DMS79 treated with DMSO at 0.1 percent for 48 hours (cell line): ENCODE results near the gene CCPG1.
"Not testable (repeated sequence)": the region's sequence is repeated elsewhere in the genome, so short reads cannot be mapped to it uniquely, and the experiment has no call there.

Experiments used
- DNase-seq: peaks from one replicate; lab custom pipeline; 2025; lab: John Stamatoyannopoulos, UW

The CCPG1 gene

GRCh38 chr15:55408012-55408928 is at the start of gene CCPG1, which contains the start of gene PIERCE2:
TSS of gene CCPG1 (minus strand) at chr15:55408359. CDS start at chr15:55389424, 18,935 bp downstream.
TSS of gene PIERCE2 (plus strand) at chr15:55408495. CDS start at chr15:55408769, 274 bp downstream.
- peak; percentile 72 for DNase-seq

DNA sequence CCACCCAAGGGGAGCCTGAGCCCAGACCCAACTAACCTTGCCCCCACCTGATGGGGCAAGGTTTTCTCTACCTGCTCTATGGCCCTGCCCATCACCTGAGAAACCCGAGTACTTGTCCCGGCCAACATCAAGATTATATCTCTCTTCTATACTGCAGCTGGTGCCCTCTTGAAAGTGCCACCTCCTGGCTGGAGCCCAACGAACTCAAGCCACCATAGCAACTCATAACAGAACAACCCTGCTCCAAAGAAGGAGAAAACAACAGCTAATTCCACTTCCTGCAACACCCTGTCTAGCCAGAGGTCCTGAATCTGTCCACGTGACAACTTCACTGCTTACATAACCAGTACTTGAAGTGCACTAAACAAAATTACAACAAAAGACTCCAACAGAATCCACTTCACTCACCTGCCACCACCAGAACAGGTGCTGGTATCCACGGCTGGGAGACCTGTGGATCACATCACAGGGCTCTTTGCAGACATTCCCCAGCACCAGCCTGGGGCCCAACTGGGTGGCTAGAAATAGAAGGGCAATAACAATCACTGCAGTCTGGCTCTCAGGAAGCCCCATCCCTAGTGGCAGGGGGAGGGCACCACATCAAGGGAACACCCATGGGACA is 49.4 kb upstream of the CCPG1 start:
- DNase-seq: peak; percentile 31

GRCh38 chr15:55447030-55447394 is 38.9 kb upstream of the CCPG1 start:
- not testable (repeated sequence) for DNase-seq

- DNase-seq: not testable (repeated sequence)
These were observed 38.3 kb upstream of the CCPG1 start for GRCh38 chr15:55446379-55447029.

GRCh38 chr15:55445936-55446335 is 37.8 kb upstream of the CCPG1 start:
- not testable (repeated sequence) for DNase-seq

DNA sequence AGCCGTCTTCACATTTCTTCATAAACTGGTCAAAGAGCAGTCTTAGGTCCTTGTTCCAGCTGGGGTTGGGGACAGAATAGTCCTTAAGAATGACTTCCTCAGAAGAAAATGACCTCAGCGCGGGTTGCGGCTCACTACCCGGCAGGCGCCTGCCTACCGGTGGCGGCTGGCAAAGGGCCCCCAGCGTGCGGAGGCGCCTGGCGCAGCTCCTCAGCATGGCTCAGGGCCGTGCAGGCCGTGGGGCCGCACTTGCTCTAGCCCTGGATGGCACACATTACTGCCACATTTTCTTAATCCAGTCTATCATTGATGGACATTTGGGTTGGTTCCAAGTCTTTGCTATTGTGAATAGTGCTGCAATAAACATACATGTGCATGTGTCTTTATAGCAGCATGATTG is 35.0 kb upstream of the CCPG1 start:
- DNase-seq: not testable (repeated sequence)

- DNase-seq: no peak
These were observed 27.0 kb upstream of the CCPG1 start for GRCh38 chr15:55434989-55435825.

- DNase-seq: no peak
These were observed 13.9 kb upstream of the CCPG1 start for GRCh38 chr15:55422089-55422488.

GRCh38 chr15:55420171-55420866 is 12.2 kb upstream of the CCPG1 start:
- no peak for DNase-seq

DNA sequence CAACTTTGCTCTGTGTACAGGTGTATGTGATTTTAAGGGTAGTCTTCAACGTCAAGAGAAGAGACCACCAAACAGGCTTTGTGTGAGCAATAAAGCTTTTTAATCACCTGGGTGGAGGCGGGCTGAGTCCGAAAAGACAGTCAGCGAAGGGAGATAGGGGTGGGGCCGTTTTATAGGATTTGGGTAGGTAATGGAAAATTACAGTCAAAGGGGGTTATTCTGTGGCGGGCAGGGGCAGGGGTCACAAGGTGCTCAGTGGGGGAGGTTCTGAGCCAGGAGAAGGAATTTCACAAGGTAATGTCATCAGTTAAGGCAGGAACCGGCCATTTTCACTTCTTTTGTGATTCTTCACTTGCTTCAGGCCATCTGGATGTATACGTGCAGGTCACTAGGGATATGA is 9.5 kb upstream of the CCPG1 start:
- not testable (repeated sequence) for DNase-seq

- not testable (repeated sequence) for DNase-seq
These were observed 817 bp upstream of the CCPG1 start for GRCh38 chr15:55408976-55409375.

- DNase-seq: no peak
These were observed 604 bp downstream of the CCPG1 start for GRCh38 chr15:55407498-55408011.

DNA sequence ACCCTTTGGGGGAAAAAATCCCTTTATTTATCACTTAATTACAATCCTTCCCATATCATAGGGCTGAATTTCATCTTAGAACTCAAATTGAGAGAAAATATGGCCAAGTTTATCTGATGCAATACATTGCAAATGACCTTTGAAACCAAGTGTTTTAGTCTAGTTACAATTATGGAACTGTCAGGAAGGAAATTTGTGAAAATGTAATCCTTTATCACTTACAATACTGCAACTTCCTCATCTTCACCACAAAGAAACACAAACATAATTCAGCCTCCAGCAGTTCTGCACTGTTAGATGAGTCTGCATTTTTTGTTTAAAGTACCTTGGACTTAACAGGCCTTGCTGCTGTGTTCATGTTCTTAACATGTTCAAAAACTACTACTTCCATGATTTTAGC is 4.6 kb downstream of the CCPG1 start:
- no peak for DNase-seq

DNA sequence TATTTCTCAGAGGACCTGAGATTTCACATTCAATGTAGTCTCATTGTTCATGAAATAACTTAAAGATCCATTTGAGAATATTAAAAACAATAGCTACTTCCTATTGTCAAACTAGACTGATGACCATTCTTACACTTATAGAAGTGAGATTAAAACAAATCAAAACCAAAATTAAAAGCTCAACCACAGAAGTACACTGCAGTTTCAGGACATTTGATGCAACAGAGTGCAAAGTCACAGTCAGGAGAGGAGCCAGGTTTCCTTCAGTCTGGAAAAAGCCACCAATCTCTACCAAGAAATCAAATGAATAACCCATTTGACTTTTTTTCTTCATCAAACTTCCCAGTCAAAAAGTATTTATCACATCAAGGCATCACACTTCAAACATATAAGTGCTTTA is 5.5 kb downstream of the CCPG1 start:
- no peak for DNase-seq

DNA sequence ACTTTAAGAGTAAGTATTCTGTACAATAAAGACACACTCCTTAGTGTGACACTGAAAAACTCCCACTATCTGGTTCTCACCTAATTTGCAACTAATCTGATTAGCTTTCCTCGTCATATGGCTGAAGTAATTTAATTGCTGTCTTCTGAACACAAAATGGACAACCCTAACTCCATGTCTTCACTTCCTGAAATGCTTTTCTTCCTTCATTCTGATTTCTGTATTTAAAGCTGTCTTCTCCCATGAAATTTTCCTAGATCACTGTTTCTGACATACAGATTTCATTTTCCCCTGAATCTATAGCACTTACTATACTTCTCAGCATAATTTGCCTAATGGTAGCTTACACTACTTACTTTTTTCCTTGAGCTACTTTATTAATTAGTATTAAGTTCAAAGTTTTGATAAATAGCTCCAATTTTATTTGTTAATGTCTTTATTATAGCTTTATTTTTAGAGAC is 6.3 kb downstream of the CCPG1 start:
- DNase-seq: no peak

DNA sequence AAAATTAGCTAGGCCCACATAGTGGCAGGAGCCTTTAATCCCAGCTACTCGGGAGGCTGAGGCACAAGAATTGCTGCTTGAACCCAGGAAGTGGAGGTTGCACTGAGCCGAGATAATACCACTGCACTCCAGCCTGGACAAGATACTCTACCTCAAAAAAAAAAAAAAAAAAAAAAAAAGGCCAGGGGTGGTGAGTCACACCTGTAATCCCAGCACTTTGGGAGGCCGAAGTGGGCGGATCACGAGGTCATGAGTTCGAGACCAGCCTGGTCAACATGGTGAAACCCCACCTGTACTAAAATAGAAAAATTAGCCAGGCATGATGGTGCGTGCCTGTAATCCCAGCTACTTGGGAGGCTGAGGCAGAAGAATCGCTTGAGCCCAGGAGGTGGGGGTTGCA is 8.1 kb downstream of the CCPG1 start:
- not testable (repeated sequence) for DNase-seq

GRCh38 chr15:55398243-55398642 is 9.9 kb downstream of the CCPG1 start:
- DNase-seq: no peak

DNA sequence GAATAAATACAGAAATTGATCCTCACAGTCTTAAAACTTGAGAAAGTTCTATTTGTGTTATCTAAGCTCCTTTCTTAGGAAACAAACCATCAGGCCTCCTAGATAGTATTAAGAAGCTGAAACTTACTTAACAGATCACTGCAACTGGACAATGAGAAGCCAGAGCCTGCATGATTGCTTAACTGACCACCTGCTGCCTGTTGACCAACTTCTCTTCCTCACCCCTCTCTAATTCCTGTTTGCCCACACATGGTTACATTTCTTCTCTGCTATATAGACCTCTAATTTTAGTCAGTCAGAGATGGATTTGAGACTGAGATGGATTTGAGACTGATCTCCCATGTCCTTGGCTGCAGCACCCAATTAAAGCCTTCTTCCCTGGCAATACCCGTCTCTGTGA is 13.5 kb downstream of the CCPG1 start:
- no peak for DNase-seq

GRCh38 chr15:55389264-55389607 is 18.9 kb downstream of the CCPG1 start:
- no peak for DNase-seq

DNA sequence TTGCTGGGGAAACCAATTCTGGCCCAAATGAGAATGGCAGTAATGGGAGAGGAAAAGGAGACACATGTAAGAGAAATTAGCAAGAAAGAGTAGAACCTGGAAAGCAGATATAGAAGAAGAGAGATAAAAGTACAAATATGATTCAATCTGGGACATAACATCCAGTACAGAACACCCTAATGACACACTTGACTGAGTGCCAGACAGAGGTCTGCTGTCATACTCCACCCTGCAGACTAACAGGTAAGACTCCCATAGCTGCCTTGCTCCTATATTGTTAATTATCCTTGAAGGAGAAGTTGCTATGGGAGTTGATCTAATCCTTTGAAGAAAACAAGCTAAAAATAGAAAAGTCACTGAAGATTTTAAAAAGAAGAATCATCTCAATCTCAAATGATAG is 21.1 kb downstream of the CCPG1 start:
- no peak for DNase-seq

- DNase-seq: no peak
These were observed 24.5 kb downstream of the CCPG1 start for GRCh38 chr15:55383687-55384086.
